OCI-LY1 (cell line): ENCODE measurements around the gene COMMD7.

Experiments used
- H2AFZ ChIP-seq: fragments of 200-600 bp; sonication (generic), shearing (Covaris generic); 2 replicates; pipeline ENCODE4 v1.6.0; 2014; ENCODE audit warnings: antibody characterized with exemption, mild to moderate bottlenecking, low read length
- H3F3A ChIP-seq: fragments of 200-600 bp; sonication (generic), shearing (Covaris generic); 2 replicates; pipeline ENCODE4 v1.6.0; 2014; ENCODE audit warnings: mild to moderate bottlenecking, antibody characterized with exemption, low read length, moderate library complexity; ENCODE audit not compliant: insufficient read depth
- H3K27ac ChIP-seq: fragments of 200-600 bp; sonication (generic); 2 replicates; pipeline ENCODE4 v1.5.1; 2014; ENCODE audit warnings: low read length, mixed run types, mild to moderate bottlenecking, low read depth; ENCODE audit not compliant: poor library complexity, severe bottlenecking
- H3K27me3 ChIP-seq: fragments of 200-600 bp; sonication (generic); 2 replicates; pipeline ENCODE4 v1.6.0; 2014; ENCODE audit warnings: antibody characterized with exemption, mild to moderate bottlenecking, low read length, moderate library complexity; ENCODE audit not compliant: insufficient read depth
- H3K36me3 ChIP-seq: fragments of 200-600 bp; sonication (generic); 2 replicates; pipeline ENCODE4 v1.6.1; 2014; ENCODE audit warnings: mild to moderate bottlenecking, antibody characterized with exemption, low read length, moderate library complexity, mixed read lengths; ENCODE audit not compliant: insufficient read depth
- H3K4me1 ChIP-seq: fragments of 200-600 bp; sonication (generic); 2 replicates; pipeline ENCODE4 v1.5.1; 2014; ENCODE audit warnings: mild to moderate bottlenecking, low read length, moderate library complexity; ENCODE audit not compliant: insufficient read depth, severe bottlenecking
- H3K4me2 ChIP-seq: fragments of 200-600 bp; sonication (generic), shearing (Covaris generic); 2 replicates; pipeline ENCODE4 v1.6.1; 2014; ENCODE audit warnings: low read length
- H3K4me3 ChIP-seq: fragments of 200-600 bp; sonication (generic); 2 replicates; pipeline ENCODE4 v1.5.1; 2014; ENCODE audit warnings: low read length, low read depth, mild to moderate bottlenecking, mixed read lengths; ENCODE audit not compliant: poor library complexity, severe bottlenecking
- H3K79me2 ChIP-seq: fragments of 200-600 bp; shearing (Covaris generic); 2 replicates; pipeline ENCODE4 v1.6.1; 2016; ENCODE audit warnings: mixed run types, low read length, mixed read lengths; ENCODE audit not compliant: insufficient read depth
- H3K9ac ChIP-seq: fragments of 200-600 bp; sonication (generic), shearing (Covaris generic); 2 replicates; pipeline ENCODE4 v1.6.1; 2014; ENCODE audit warnings: mild to moderate bottlenecking, low read length, mixed read lengths
- H3K9me2 ChIP-seq: fragments of 200-600 bp; sonication (generic), shearing (Covaris generic); 2 replicates; pipeline ENCODE4 v1.6.1; 2014; ENCODE audit warnings: low read depth, mild to moderate bottlenecking, low read length, mixed read lengths
- H3K9me3 ChIP-seq: fragments of 200-600 bp; shearing (Covaris generic); 2 replicates; pipeline ENCODE4 v1.6.1; 2014; ENCODE audit warnings: low read length, mixed read lengths
- H4K20me1 ChIP-seq: fragments of 200-600 bp; sonication (generic), shearing (Covaris generic); 2 replicates; pipeline ENCODE4 v1.6.0; 2016; ENCODE audit warnings: mild to moderate bottlenecking, low read length; ENCODE audit not compliant: insufficient read depth
- CTCF ChIP-seq: fragments of 200-600 bp; sonication (generic), shearing (Covaris generic); IDR thresholded peaks from 2 replicates; pipeline ENCODE4 v1.5.1; 2017; ENCODE audit warnings: mild to moderate bottlenecking, antibody characterized with exemption, low read length, moderate library complexity, mixed read lengths
- EZH2 ChIP-seq: fragments of 200-600 bp; sonication (generic), shearing (Covaris generic); IDR thresholded peaks from 2 replicates; pipeline ENCODE4 v1.8.0; 2017; ENCODE audit warnings: borderline replicate concordance, mixed run types, mild to moderate bottlenecking, antibody characterized with exemption, low read length, moderate library complexity, mixed read lengths

COMMD7 gene

GRCh38 chr20:32706486-32706885 is 36.8 kb downstream of the COMMD7 start:
- H3K4me1 ChIP-seq: peaks cover 28% of the 10 kb centered on the region
- H3K36me3 ChIP-seq: peaks cover 42% of the 10 kb centered on the region
- H3K79me2 ChIP-seq: no peaks in the 10 kb centered on the region
- H4K20me1 ChIP-seq: no peaks in the 10 kb centered on the region
- no peak overlapping the region for H3K4me2 ChIP-seq
- H3F3A ChIP-seq: no peaks in the 10 kb centered on the region
- no peaks in the 10 kb centered on the region for H3K9me3 ChIP-seq
- no peak overlapping the region for H3K9ac ChIP-seq
- TF ChIP-seq EZH2 (no peak), CTCF (no peak)
- no peaks in the 10 kb centered on the region for H3K27me3 ChIP-seq
- H3K4me3 ChIP-seq: no peak overlapping the region
- H2AFZ ChIP-seq: no peak overlapping the region
- no peak overlapping the region for H3K27ac ChIP-seq
- H3K9me2 ChIP-seq: no peaks in the 10 kb centered on the region

GRCh38 chr20:32702706-32703425 is 40.4 kb downstream of the COMMD7 start:
- Histone ChIP-seq H3F3A (no peaks in the 10 kb centered on the region), H3K4me1 (peaks cover 5% of the 10 kb centered on the region), H3K79me2 (no peaks in the 10 kb centered on the region), H3K36me3 (peaks cover 51% of the 10 kb centered on the region), H3K9me3 (no peaks in the 10 kb centered on the region), H3K9ac (no peak overlapping the region), H2AFZ (no peak overlapping the region), H3K27ac (peak overlapping the region; percentile 47), H3K27me3 (no peaks in the 10 kb centered on the region), H3K9me2 (no peaks in the 10 kb centered on the region), H3K4me2 (no peak overlapping the region), H3K4me3 (no peak overlapping the region), H4K20me1 (no peaks in the 10 kb centered on the region)
- TF ChIP-seq EZH2 (no peak), CTCF (no peak)

GRCh38 chr20:32697608-32698007 is 45.7 kb downstream of the COMMD7 start:
- TF ChIP-seq EZH2 (no peak), CTCF (no peak)
- Histone ChIP-seq H3K36me3 (peaks cover 20% of the 10 kb centered on the region; the same call in 1 of the 2 replicates), H3K4me1 (no peaks in the 10 kb centered on the region), H3K9me3 (no peaks in the 10 kb centered on the region), H3K9ac (no peak overlapping the region), H4K20me1 (no peaks in the 10 kb centered on the region), H3K4me2 (no peak overlapping the region), H3K27ac (no peak overlapping the region), H2AFZ (no peak overlapping the region), H3K9me2 (no peaks in the 10 kb centered on the region), H3F3A (no peaks in the 10 kb centered on the region), H3K4me3 (no peak overlapping the region), H3K27me3 (no peaks in the 10 kb centered on the region), H3K79me2 (no peaks in the 10 kb centered on the region)
